ENCODE results near the gene SPOUT1.
"Not testable (repeated sequence)": the region's sequence is repeated elsewhere in the genome, so short reads cannot be mapped to it uniquely, and the experiment has no call there.

The SPOUT1 gene

GRCh38 chr9:128851779-128852600, 22.4 kb upstream of the SPOUT1 start:
- not testable (repeated sequence) for H3K9ac ChIP-seq (ENCODE audit: low read depth, low read length); H3K36me3 ChIP-seq (ENCODE audit: insufficient read depth, low read length); H3K27me3 ChIP-seq (ENCODE audit: insufficient read depth, low read length); H3K4me3 ChIP-seq (ENCODE audit: low read length); H3K4me1 ChIP-seq (ENCODE audit: insufficient read depth, low read length); H3K27ac ChIP-seq (ENCODE audit: low read depth, low read length); H3K9me3 ChIP-seq (ENCODE audit: insufficient read depth, low read depth, low read length)
- 94% methylated on average over 10 of the region's 10 CpGs for WGBS

GRCh38 chr9:128851024-128851423, 21.4 kb upstream of the SPOUT1 start:
- not testable (repeated sequence) for H3K9ac ChIP-seq (ENCODE audit: low read depth, low read length); H3K36me3 ChIP-seq (ENCODE audit: insufficient read depth, low read length); H3K27ac ChIP-seq (ENCODE audit: low read depth, low read length); H3K27me3 ChIP-seq (ENCODE audit: insufficient read depth, low read length); H3K4me1 ChIP-seq (ENCODE audit: insufficient read depth, low read length); H3K4me3 ChIP-seq (ENCODE audit: low read length); H3K9me3 ChIP-seq (ENCODE audit: insufficient read depth, low read depth, low read length)
- WGBS = 87% methylated on average over 9 of the region's 10 CpGs

GRCh38 chr9:128847803-128848202, 18.2 kb upstream of the SPOUT1 start:
- Histone ChIP-seq H3K27ac (ENCODE audit: low read depth, low read length) (no peak overlapping the region), H3K9ac (ENCODE audit: low read depth, low read length) (no peak overlapping the region), H3K36me3 (ENCODE audit: insufficient read depth, low read length) (no peaks in the 10 kb centered on the region; the same call in 1 of the 2 replicates), H3K27me3 (ENCODE audit: insufficient read depth, low read length) (no peaks in the 10 kb centered on the region), H3K4me3 (ENCODE audit: low read length) (no peak overlapping the region), H3K4me1 (ENCODE audit: insufficient read depth, low read length) (no peaks in the 10 kb centered on the region), H3K9me3 (ENCODE audit: insufficient read depth, low read depth, low read length) (peaks cover 7% of the 10 kb centered on the region; the same call in 1 of the 2 replicates)
- 94% methylated on average over 1 of the region's 1 CpG for WGBS

- Histone ChIP-seq H3K9me3 (ENCODE audit: insufficient read depth, low read depth, low read length) (peaks cover 7% of the 10 kb centered on the region; the same call in 1 of the 2 replicates), H3K4me3 (ENCODE audit: low read length) (no peak overlapping the region), H3K4me1 (ENCODE audit: insufficient read depth, low read length) (no peaks in the 10 kb centered on the region), H3K9ac (ENCODE audit: low read depth, low read length) (no peak overlapping the region), H3K36me3 (ENCODE audit: insufficient read depth, low read length) (peaks cover 9% of the 10 kb centered on the region; the same call in 1 of the 2 replicates), H3K27me3 (ENCODE audit: insufficient read depth, low read length) (no peaks in the 10 kb centered on the region), H3K27ac (ENCODE audit: low read depth, low read length) (no peak overlapping the region)
- 92% methylated on average over 3 of the region's 3 CpGs for WGBS
Observed at GRCh38 chr9:128846680-128847030, 17.1 kb upstream of the SPOUT1 start.

GRCh38 chr9:128845186-128845931, 15.8 kb upstream of the SPOUT1 start:
- H3K27ac ChIP-seq (ENCODE audit: low read depth, low read length) = no peak overlapping the region
- no peaks in the 10 kb centered on the region for H3K27me3 ChIP-seq (ENCODE audit: insufficient read depth, low read length)
- peaks cover 3% of the 10 kb centered on the region; the same call in 1 of the 2 replicates for H3K9me3 ChIP-seq (ENCODE audit: insufficient read depth, low read depth, low read length)
- H3K4me1 ChIP-seq (ENCODE audit: insufficient read depth, low read length) = no peaks in the 10 kb centered on the region
- no peak overlapping the region for H3K9ac ChIP-seq (ENCODE audit: low read depth, low read length)
- 87% methylated on average over 13 of the region's 13 CpGs for WGBS
- no peak overlapping the region for H3K4me3 ChIP-seq (ENCODE audit: low read length)
- peaks cover 16% of the 10 kb centered on the region; the same call in 1 of the 2 replicates for H3K36me3 ChIP-seq (ENCODE audit: insufficient read depth, low read length)

- H3K36me3 ChIP-seq (ENCODE audit: insufficient read depth, low read length) = peaks cover 21% of the 10 kb centered on the region
- 95% methylated on average over 7 of the region's 7 CpGs for WGBS
- not testable (repeated sequence) for H3K9me3 ChIP-seq (ENCODE audit: insufficient read depth, low read depth, low read length); H3K4me1 ChIP-seq (ENCODE audit: insufficient read depth, low read length); H3K27me3 ChIP-seq (ENCODE audit: insufficient read depth, low read length); H3K9ac ChIP-seq (ENCODE audit: low read depth, low read length); H3K4me3 ChIP-seq (ENCODE audit: low read length); H3K27ac ChIP-seq (ENCODE audit: low read depth, low read length)
Observed at GRCh38 chr9:128843171-128843570, 13.6 kb upstream of the SPOUT1 start.

GRCh38 chr9:128841694-128842492, 12.3 kb upstream of the SPOUT1 start:
- Histone ChIP-seq H3K4me1 (ENCODE audit: insufficient read depth, low read length) (no peaks in the 10 kb centered on the region), H3K9ac (ENCODE audit: low read depth, low read length) (no peak overlapping the region)

GRCh38 chr9:128840524-128840923, 10.9 kb upstream of the SPOUT1 start:
- H3K9ac ChIP-seq (ENCODE audit: low read depth, low read length) = no peak overlapping the region
- no peak overlapping the region for H3K27ac ChIP-seq (ENCODE audit: low read depth, low read length)
- 100% methylated on average over 1 of the region's 1 CpG for WGBS
- H3K27me3 ChIP-seq (ENCODE audit: insufficient read depth, low read length) = no peaks in the 10 kb centered on the region
- no peak overlapping the region for H3K4me3 ChIP-seq (ENCODE audit: low read length)
- no peaks in the 10 kb centered on the region for H3K9me3 ChIP-seq (ENCODE audit: insufficient read depth, low read depth, low read length)
- H3K36me3 ChIP-seq (ENCODE audit: insufficient read depth, low read length) = peaks cover 34% of the 10 kb centered on the region
- H3K4me1 ChIP-seq (ENCODE audit: insufficient read depth, low read length) = no peaks in the 10 kb centered on the region

More at GRCh38 chr9:128841694-128842492, 12.3 kb upstream of the SPOUT1 start:
- Histone ChIP-seq H3K27ac (ENCODE audit: low read depth, low read length) (no peak overlapping the region), H3K9me3 (ENCODE audit: insufficient read depth, low read depth, low read length) (no peaks in the 10 kb centered on the region), H3K4me3 (ENCODE audit: low read length) (no peak overlapping the region), H3K27me3 (ENCODE audit: insufficient read depth, low read length) (no peaks in the 10 kb centered on the region), H3K36me3 (ENCODE audit: insufficient read depth, low read length) (peaks cover 27% of the 10 kb centered on the region)
- WGBS = 95% methylated on average over 12 of the region's 12 CpGs

- 85% methylated on average over 3 of the region's 3 CpGs for WGBS
- Histone ChIP-seq H3K9me3 (ENCODE audit: insufficient read depth, low read depth, low read length) (no peaks in the 10 kb centered on the region), H3K27me3 (ENCODE audit: insufficient read depth, low read length) (no peaks in the 10 kb centered on the region), H3K4me1 (ENCODE audit: insufficient read depth, low read length) (no peaks in the 10 kb centered on the region), H3K36me3 (ENCODE audit: insufficient read depth, low read length) (peaks cover 49% of the 10 kb centered on the region), H3K4me3 (ENCODE audit: low read length) (no peak overlapping the region), H3K9ac (ENCODE audit: low read depth, low read length) (no peak overlapping the region), H3K27ac (ENCODE audit: low read depth, low read length) (no peak overlapping the region)
Observed at GRCh38 chr9:128838338-128838737, 8.7 kb upstream of the SPOUT1 start.

GRCh38 chr9:128836509-128837145, 7.0 kb upstream of the SPOUT1 start:
- Histone ChIP-seq H3K4me3 (ENCODE audit: low read length) (no peak overlapping the region), H3K9ac (ENCODE audit: low read depth, low read length) (no peak overlapping the region), H3K27ac (ENCODE audit: low read depth, low read length) (no peak overlapping the region), H3K9me3 (ENCODE audit: insufficient read depth, low read depth, low read length) (no peaks in the 10 kb centered on the region), H3K36me3 (ENCODE audit: insufficient read depth, low read length) (peaks cover 50% of the 10 kb centered on the region), H3K27me3 (ENCODE audit: insufficient read depth, low read length) (no peaks in the 10 kb centered on the region), H3K4me1 (ENCODE audit: insufficient read depth, low read length) (no peaks in the 10 kb centered on the region)
- WGBS = 95% methylated on average over 14 of the region's 14 CpGs
